ENCODE data around the gene ZFP36.
"Not testable (repeated sequence)": the region's sequence is repeated elsewhere in the genome, so short reads cannot be mapped to it uniquely, and the experiment has no call there.

ZFP36 gene

GRCh38 chr19:39448271-39448670 is 41.6 kb downstream of the ZFP36 start:
- peak; percentile 57 for DNase-seq

GRCh38 chr19:39449116-39449797 is 42.6 kb downstream of the ZFP36 start:
- DNase-seq, result no peak

- not testable (repeated sequence) for DNase-seq
Observed at GRCh38 chr19:39451257-39451656, 44.6 kb downstream of the ZFP36 start.

All from RPMI8226 (cell line).